Effector memory CD4-positive, alpha-beta T cell (primary cell): ENCODE measurements around the gene XPNPEP1.

Experiments
- DNase-seq, 3 donors: peaks; one replicate each; pipeline ENCODE4 v3.0.0-alpha.2; 2020
- H3K27ac ChIP-seq: 2 replicates; pipeline ENCODE4 v1.7.0; 2013; ENCODE audit warnings: mild to moderate bottlenecking, low read length, moderate library complexity; ENCODE audit not compliant: insufficient read depth, poor library complexity, severe bottlenecking
- H3K27me3 ChIP-seq: replicated peaks from 2 replicates; pipeline ENCODE4 v1.7.0; 2013; ENCODE audit warnings: mild to moderate bottlenecking, low read length; ENCODE audit not compliant: insufficient read depth, control insufficient read depth, poor library complexity, severe bottlenecking
- H3K36me3 ChIP-seq: 2 replicates; pipeline ENCODE4 v1.7.0; 2013; ENCODE audit warnings: mild to moderate bottlenecking, low read length, moderate library complexity; ENCODE audit not compliant: control insufficient read depth, insufficient read depth
- H3K4me1 ChIP-seq: 2 replicates; pipeline ENCODE4 v1.7.0; 2013; ENCODE audit warnings: low read length, mild to moderate bottlenecking; ENCODE audit not compliant: control insufficient read depth, insufficient read depth, poor library complexity, severe bottlenecking
- H3K4me3 ChIP-seq: 2 replicates; pipeline ENCODE4 v1.7.0; 2013; ENCODE audit warnings: low read length, low read depth, mild to moderate bottlenecking; ENCODE audit not compliant: insufficient read depth, poor library complexity, severe bottlenecking
- H3K9me3 ChIP-seq: 2 replicates; pipeline ENCODE4 v1.7.0; 2013; ENCODE audit warnings: mild to moderate bottlenecking, low read length, moderate library complexity; ENCODE audit not compliant: control insufficient read depth

The XPNPEP1 gene

DNA sequence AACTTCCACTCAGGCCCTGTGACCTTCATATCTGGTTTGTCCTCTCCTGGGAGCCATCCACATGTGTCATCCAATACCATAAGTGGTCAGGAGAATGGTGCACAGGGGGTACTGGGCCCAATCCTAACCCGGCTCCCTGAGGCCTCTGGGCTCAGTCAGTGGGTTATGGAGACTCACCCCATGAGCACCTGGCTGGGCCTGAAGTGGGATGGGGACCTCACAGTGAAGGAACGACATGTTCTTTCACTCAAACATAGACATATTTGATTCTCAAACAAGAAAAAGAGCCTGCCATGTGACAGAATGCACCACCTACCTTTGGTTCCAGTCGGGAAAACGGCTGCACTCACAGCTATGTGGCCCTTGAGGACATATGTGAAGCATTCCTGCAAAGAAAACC lies 51.8 kb downstream of the XPNPEP1 start:
- H3K9me3 ChIP-seq, result no peaks in the 10 kb centered on the region
- H3K27me3 ChIP-seq, result no peaks in the 10 kb centered on the region
- H3K4me1 ChIP-seq, result no peaks in the 10 kb centered on the region
- no peak for DNase-seq
- H3K4me3 ChIP-seq, result no peak overlapping the region
- no peak overlapping the region for H3K27ac ChIP-seq
- peaks cover 77% of the 10 kb centered on the region for H3K36me3 ChIP-seq

DNA sequence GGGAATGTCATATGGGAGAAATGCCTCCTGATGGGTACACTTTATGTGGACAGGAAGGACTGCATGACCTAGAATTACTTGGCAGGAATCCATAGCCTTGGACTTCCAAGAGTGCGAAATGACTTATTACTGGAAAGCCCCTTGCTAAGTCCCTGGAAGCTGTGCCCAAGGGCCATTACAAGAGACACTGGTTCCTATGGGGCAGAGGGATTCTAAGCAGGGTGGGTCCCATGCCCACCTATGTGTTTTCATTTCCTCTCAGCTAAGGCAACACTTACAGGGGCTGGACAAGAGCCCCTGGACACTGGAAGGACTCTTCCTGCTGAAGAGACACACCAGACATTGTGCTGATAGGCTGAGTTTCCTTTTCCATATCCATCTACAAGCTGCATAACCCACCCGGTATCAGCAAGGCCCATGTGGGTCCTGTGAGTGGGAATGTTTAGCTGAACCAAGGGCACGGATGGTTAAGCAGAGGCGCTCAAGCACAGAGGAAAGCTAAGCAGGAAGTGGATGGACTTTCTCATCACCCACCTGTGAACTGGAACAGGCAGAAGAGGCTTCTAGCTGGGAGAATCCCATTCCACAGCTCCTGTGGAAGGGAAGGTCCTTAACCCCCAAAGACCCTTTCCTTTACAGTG lies 56.2 kb downstream of the XPNPEP1 start:
- DNase-seq, result no peak
- Histone ChIP-seq H3K9me3 (no peaks in the 10 kb centered on the region), H3K27ac (no peak overlapping the region), H3K4me1 (no peaks in the 10 kb centered on the region), H3K27me3 (no peaks in the 10 kb centered on the region), H3K4me3 (no peak overlapping the region), H3K36me3 (peaks cover 77% of the 10 kb centered on the region)

DNA sequence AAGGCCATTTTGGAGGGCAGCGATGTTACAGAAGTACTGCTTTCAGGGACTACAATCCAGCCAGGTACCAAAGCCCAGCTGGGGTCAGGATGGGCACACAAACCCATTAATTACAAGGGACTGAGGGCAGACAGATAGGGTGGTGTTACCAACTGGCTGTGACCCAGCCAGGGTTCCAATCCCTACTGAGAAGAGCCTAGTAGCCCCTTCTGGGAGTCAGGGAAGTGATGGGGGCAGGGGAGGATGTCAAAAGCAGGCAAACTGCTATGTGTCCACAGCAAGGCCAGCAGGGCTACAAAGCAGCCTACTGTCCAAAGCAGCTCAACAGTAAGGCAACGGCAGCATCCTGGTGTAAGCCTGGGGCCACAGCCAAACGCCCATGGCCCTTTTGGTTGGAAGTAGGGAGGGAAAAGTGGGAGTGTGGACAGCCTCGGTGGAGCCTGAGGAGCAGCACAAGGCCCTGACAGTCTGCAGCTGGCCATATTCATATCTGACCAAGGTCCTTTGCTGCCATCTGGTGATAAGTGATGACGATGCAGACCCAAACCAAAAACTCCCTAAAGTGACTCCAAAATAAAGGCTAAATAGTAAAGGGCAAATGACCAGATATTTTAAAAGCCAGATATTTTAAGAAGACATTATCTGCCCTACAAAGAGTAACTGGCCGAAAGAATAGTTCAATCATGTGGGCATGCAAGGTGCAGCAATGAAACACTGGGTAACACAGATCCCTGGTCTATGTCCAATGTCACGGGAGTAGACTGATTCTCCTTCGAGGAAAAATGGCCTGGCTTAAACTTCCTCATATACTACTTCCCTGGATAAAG lies 56.9 kb downstream of the XPNPEP1 start:
- peaks cover 72% of the 10 kb centered on the region for H3K36me3 ChIP-seq
- H3K4me1 ChIP-seq, result no peaks in the 10 kb centered on the region
- no peak for DNase-seq
- H3K9me3 ChIP-seq, result no peaks in the 10 kb centered on the region
- H3K27ac ChIP-seq, result no peak overlapping the region
- H3K27me3 ChIP-seq, result no peaks in the 10 kb centered on the region
- H3K4me3 ChIP-seq, result no peak overlapping the region

DNA sequence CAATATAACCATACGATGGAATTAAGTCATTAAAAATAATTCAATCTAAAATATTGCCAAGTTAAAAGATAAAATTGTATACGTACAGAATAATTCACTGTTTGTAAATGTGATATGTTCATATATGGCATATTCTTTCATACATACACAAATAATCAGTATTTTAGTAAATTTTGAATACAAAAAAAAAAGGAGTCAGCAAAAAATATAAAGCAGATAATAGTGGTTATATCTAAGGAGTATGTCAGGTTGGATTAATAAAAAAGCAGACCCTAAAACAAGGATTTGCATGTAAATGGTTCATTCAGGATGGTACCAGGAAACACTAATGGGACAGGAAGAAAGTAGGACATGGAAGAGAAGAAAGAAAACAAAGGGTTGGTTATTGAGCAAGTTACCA lies 59.5 kb downstream of the XPNPEP1 start:
- Histone ChIP-seq H3K4me3 (no peak overlapping the region), H3K36me3 (peaks cover 51% of the 10 kb centered on the region), H3K4me1 (no peaks in the 10 kb centered on the region), H3K27ac (no peak overlapping the region), H3K27me3 (no peaks in the 10 kb centered on the region), H3K9me3 (no peaks in the 10 kb centered on the region)
- no peak for DNase-seq

DNA sequence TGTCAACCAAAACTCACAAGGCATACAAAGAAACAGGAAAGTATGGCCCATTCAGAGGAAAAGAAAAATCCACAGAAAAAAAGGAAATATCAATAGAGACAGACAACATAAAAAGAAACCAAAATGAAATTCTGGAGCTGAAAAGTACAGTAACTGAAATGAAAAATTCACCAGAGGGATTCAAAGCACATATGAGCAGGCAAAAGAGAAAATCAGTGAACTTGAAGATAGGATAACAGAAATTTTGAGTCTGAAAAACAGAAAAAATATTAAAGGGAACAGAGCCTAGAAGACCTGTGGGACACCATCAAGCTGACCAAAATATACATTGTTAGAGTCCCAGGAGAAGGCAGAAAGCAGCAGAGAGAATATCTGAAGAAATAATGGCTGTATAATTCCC lies 60.6 kb downstream of the XPNPEP1 start:
- no peaks in the 10 kb centered on the region for H3K27me3 ChIP-seq
- H3K27ac ChIP-seq, result no peak overlapping the region
- H3K4me1 ChIP-seq, result no peaks in the 10 kb centered on the region
- DNase-seq, result no peak
- H3K36me3 ChIP-seq, result peaks cover 40% of the 10 kb centered on the region
- H3K4me3 ChIP-seq, result no peak overlapping the region
- H3K9me3 ChIP-seq, result no peaks in the 10 kb centered on the region

DNA sequence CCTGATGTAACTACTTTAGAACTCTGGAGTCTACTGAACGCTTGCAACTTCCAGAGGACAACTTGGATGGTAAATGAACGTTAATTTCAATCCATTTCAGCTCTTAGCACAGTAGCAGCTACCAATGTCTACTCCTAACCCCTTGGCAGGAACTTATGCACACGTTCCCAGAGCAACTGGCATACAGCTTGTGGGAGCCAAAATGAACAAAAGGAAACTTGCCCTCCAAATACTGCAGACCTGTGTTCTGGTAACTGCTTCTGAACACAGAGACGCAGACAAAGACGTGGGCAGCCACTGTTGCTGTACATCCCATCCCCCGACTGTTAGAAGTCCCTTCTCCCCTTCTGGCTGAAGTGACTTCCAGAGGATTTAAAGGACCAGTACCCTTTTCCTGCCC lies 61.3 kb downstream of the XPNPEP1 start:
- no peak overlapping the region for H3K4me3 ChIP-seq
- no peak for DNase-seq
- H3K36me3 ChIP-seq, result peaks cover 33% of the 10 kb centered on the region

DNA sequence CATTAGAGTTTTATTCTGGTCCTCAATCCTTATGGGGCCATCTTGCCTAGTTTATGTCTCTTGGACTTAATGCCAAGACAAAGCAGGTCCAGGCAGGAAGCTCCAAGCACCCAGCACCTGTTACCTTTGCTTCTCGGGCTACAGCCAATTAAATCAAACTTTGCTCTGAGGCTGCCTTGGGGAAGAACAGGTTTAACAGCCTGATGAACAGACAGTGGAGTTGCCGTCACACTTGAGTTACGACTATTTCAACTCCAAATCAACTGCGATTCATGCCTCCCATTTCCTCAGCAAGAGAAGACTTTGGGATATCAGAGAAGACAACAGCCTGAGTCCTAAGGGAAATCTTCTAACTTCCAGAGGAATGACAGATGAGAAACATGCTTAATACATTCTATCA lies 62.2 kb downstream of the XPNPEP1 start:
- DNase-seq, result no peak
- no peaks in the 10 kb centered on the region for H3K9me3 ChIP-seq
- H3K36me3 ChIP-seq, result peaks cover 24% of the 10 kb centered on the region
- H3K4me1 ChIP-seq, result no peaks in the 10 kb centered on the region
- H3K27ac ChIP-seq, result no peak overlapping the region
- H3K27me3 ChIP-seq, result no peaks in the 10 kb centered on the region
- H3K4me3 ChIP-seq, result no peak overlapping the region

More for the DNA sequence above, 61.3 kb downstream of the XPNPEP1 start:
- Histone ChIP-seq H3K27me3 (no peaks in the 10 kb centered on the region), H3K27ac (no peak overlapping the region), H3K9me3 (no peaks in the 10 kb centered on the region), H3K4me1 (no peaks in the 10 kb centered on the region)

DNA sequence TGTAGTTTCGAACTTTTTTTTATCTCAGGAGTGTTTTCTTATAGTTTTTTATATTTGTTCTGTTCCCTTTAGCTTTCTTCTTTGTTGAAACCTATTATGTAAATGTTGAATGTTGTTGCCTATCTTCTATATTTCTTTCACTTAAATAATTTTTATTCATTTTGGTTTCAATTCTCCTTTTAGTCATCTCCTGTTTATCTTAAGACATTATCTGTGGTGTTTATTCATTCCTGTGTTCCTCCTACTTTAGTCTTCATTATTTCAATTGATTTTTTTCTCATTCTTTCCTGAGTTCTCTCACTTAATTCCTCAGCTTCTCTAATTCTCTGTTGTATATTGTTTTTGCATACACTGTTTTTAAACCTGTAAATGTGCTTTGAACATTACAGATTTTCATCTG lies 64.1 kb downstream of the XPNPEP1 start:
- H3K27ac ChIP-seq, result no peak overlapping the region
- no peaks in the 10 kb centered on the region for H3K9me3 ChIP-seq
- no peaks in the 10 kb centered on the region for H3K27me3 ChIP-seq
- no peaks in the 10 kb centered on the region for H3K4me1 ChIP-seq
- H3K36me3 ChIP-seq, result peaks cover 5% of the 10 kb centered on the region
- no peak overlapping the region for H3K4me3 ChIP-seq
- DNase-seq, result no peak

DNA sequence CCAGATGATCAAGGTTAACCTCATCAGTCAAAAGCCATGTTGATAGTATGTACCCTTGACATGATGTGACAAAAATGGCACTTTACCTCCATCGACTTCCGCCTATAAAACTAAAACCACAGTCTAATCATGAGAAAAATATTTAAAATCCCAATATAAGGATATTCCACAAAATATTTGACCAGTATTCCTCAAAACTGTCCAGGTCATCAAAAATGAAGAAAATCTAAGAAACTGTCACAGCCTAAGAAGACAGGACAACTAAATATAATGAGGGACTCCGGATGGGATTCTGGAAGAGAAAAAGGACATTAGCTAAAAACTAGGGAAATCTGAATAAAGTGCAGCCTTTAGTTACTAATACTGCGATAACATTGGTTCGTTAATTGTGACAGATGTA lies 67.6 kb downstream of the XPNPEP1 start:
- Histone ChIP-seq H3K9me3 (no peaks in the 10 kb centered on the region), H3K36me3 (no peaks in the 10 kb centered on the region), H3K4me3 (no peak overlapping the region), H3K4me1 (peaks cover 7% of the 10 kb centered on the region), H3K27me3 (no peaks in the 10 kb centered on the region), H3K27ac (no peak overlapping the region)
- DNase-seq, result no peak

DNA sequence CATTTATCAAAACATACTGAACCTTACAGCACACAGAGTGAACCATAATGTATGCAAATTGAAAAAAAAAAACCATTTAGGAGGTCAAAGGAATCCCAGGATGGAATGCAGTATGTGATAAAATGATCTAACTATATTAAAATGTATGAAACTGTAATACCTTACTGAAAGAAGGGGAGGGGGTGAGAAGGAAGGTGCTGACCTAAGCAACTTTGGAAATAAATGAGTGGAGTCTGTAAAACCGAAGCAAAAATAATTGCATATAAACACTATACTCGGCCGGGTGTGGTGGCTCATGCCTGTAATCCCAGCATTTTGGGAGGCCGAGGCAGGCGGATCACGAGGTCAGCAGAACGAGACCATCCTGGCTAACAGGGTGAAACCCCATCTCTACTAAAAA lies 69.4 kb downstream of the XPNPEP1 start:
- Histone ChIP-seq H3K27ac (no peak overlapping the region), H3K27me3 (no peaks in the 10 kb centered on the region), H3K4me1 (peaks cover 7% of the 10 kb centered on the region), H3K36me3 (no peaks in the 10 kb centered on the region), H3K4me3 (no peak overlapping the region), H3K9me3 (no peaks in the 10 kb centered on the region)
- no peak for DNase-seq
